CD4-positive, alpha-beta T cell treated with Interleukin-12 subunit alpha and Interleukin-12 subunit beta, for 1 hour (primary cell): ENCODE measurements around the gene GDI2.
"Not testable (repeated sequence)": the region's sequence is repeated elsewhere in the genome, so short reads cannot be mapped to it uniquely, and the experiment has no call there.

Experiments used
- DNase-seq: peaks from one replicate; pipeline ENCODE4 v3.0.0-alpha.2; 2020

The GDI2 gene

DNA sequence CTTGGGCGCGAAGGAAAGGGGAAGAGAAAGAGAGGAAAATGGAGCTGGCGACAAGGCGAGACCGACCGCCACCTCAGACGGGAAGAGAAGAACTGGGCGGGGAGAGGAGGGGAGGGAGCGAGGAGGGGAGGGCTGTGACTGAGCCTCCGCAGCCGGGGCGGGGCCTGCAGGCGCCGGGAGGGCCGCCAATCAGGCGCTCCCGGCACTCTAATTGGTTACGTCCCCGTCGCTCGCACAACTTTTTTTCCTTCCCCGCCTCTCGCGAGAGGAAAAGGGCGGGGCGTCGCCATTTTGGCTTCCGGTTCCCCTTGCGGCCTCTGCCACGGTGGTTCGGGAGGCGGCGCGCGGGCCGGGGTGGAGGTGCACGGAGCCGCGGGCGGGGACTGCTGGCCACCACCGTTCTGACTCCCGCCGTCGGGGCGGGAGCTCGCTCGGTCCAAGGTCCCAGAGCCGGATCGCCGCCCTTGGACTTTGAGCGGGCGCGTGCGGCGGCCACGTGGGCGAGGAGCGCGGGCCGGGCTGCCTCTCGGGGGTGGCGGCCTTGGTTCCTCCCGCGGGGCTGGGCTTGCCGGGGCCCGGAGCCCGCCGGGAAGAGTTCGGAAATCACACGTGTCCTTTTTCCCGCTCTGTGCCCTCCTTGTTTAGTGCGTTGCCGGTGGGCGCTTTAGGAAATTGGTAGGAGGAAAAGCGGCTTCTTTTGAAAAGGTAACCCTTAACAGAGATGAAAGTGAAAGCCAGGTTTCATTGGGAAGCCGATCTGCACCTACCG lies at the start of gene GDI2:
TSS of gene GDI2 (minus strand) at position 94 of the 769 bp plus-strand sequence. CDS start 176 bp downstream, outside the sequence.
- peak; percentile 97 for DNase-seq

DNA sequence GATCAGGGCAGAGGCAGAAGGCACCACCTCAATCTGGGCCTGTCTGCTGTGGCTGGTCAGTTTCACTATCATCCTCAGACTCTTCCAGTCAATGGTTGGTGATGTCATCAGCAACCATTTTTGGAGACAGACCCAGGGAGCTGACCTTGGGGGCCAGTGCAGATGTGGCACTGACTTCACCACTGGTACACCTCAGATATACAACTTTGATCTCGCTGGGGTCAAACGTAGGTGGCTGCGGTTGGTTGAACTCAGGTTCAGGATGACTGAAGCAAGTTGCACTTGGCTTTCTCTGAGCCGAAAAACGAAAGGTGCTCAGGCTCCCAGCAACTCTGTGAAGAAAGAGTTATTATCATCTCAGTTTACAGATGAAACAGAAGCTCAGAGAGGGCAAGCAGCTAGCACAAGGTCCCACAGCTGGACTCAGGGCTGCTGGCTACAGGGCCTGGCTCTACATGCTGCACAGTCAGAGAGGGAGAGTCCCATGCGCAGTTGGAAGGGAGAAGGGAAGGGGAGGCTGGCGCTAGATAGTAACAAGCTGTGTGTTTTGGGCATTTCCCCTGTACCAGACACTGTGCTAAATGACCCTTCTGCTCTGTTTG lies 49.2 kb upstream of the GDI2 start:
- DNase-seq, result no peak

DNA sequence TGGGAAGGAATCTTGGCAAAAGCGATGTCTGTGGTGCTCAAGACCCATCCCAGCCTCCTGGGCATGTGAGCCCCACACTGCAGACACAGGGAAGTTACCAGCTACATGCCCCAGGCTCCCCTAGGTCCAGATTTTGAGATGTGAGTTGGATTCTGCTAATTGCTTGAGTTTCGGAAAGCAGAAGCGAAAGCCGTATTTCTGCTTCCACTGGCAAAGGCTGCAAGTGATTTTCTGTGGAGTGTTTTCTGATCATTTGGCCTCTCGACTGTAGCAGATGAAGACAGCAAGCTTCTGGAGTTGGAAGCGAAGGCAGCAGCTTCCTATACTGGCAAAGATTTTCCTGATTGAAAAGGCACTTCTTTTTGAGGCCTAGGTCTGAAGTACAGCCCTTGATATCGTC lies 46.8 kb upstream of the GDI2 start:
- DNase-seq, result no peak

DNA sequence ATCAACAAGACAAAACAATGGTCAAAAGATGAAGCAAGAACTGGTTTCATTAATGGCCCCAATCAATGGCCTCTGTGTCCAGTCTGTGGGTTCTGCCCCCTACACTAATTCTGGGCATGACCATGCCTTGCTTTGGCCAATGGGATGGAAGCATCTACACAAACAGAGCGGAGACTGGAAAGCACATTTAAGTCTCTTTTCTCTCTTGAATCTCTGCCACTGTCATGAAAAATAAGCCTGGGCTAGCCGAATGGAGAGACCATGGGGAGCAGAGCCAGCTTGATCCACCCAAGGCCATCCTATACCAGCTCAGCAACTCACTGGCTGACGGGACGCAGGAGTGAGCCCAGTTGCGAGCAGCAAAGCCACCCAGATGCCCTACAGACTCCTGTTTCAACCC lies 45.6 kb upstream of the GDI2 start:
- no peak for DNase-seq

DNA sequence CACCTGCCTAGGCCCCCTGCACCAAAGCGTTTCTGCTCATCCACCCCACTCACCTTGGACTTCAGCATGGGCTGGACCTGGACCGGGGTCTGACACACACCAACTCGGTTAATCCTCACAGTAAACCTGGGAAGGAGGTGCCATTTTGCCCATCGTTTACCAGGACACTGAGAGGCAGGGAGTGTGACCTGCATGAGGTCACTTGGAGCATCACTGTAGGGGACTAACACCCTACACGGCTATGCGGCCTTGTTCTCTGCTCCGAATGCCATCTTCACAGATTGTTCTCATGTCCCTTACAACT lies 43.4 kb upstream of the GDI2 start:
- DNase-seq, result no peak

DNA sequence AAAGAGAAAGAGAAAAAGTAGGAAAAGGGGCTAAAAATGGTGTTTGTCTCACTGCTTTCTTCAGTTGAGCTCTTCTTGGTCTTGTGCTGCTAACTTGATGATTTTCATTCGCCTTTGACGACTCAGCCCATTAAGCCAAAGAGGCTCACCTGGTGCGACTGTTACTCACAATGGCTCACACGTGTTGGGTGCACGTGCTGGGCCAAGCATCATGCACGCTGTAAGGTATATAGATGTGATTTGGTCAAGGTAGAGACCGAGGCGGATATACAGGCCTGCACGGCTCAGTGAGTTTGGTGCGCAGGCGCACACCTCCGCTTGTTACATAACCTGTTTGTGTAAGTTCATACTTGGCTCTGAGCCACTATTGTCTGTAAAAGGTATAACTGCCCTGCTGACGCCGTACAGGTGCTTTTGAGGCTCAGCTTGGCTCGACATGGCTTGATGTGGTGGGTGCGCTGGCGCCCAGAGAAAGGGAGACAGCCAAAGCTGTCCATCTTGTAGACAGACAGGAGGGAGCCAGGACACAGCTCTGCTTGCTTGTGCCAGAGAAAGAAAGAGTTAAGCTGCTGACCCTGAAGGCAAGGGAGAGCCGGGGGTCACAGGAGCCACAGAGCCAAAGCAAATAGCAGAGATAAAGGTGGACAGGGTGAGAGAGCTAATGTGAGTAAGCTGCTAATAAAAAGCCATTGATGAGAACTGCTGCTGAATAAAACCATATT lies 42.9 kb upstream of the GDI2 start:
- DNase-seq, result no peak

DNA sequence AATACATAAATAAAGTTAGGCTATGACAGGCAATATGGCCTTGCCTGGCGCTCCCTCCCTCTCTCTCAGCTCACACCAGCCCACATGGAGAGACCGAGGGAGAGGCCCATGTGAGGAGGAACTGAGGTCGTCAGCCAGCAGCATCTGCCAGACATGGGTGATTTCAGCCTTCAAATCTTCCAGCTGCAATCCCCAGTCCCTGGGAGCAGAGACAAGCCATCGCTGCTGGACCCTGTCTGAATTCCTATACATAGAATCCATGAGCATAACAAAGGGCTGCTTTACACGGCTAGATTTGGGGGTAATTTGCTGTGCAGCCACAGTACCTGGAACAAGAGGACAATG lies 40.9 kb upstream of the GDI2 start:
- no peak for DNase-seq

DNA sequence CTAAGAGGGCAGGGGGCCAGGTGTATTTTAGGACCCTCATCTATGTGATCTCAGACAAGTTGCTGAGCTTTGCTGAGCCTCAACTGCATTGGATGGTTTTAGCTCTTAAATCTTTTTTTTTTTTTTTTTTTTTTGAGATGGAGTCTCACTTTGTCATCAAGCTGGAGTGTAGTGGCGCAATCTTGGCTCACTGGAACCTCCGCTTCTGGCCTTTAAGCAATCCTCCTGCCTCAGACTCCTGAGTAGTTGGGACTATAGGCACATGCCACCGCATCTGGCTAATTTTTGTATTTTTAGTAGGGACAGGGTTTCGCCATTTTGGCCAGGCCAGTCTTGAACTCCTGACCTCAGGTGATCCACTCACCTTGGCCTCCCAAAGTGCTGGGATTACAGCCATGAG lies 33.4 kb upstream of the GDI2 start:
- DNase-seq, result not testable (repeated sequence)

DNA sequence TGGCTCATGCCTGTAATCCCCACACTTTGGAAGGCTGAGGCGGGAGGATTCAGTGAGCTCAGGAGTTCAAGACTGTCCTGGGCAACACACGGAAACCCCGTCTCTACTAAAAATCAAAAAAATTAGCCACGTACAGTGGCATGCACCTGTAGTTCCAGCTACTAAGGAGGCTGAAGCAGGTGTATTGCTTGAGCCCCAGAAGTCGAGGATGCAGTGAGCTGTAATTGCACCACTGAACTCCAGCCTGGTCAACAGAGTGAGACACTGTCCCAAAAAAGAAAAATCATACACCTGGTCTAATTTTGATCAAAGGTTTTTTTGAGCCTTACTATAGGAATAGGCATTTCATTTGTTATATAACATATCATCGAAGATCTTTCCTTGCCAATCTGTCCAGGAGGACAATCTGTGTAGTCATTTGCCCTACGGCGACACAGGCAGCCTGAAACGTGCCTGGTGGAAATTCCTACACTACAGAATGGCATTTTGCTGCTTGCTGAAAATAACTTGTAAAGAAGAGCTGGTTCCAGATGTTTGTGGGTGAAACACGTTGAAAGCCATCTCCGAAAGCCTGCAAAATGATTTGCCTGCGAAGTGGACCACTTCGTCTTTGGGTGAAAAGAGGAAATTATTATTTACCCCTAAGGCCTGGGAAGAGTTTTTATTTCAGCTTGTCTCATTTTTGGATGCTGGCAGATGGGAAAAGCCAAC lies 31.3 kb upstream of the GDI2 start:
- DNase-seq, result no peak

DNA sequence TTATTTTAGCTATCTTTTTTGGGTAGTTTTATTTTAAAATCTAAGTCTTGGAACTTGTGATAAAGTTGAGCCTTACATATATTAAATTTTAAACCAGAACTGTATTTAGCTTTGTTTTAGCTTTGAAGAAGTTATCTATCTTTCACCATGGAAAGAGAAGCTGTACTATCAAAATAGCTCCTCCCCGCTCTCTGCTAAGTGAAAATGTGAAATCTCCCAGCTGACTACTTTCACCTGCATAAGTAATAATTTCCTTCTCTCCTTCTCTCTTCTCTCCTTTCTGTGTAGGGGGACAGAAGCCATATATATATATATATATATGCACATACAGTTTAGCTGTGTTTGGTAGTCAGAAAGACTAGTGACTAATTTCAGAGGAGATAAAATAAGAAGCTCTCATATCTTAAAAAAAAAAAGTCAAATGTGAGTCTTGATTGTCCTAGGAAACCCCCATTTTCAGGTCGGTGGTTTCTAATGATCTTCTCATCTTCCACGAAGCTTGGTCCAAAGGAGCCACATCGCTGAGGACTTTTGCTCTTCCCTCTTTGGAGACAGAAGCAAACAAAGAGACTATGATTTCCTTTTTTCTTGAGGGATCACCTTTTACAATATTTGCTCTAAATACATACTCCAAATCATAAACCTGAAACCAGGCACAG lies 30.6 kb upstream of the GDI2 start:
- no peak for DNase-seq

DNA sequence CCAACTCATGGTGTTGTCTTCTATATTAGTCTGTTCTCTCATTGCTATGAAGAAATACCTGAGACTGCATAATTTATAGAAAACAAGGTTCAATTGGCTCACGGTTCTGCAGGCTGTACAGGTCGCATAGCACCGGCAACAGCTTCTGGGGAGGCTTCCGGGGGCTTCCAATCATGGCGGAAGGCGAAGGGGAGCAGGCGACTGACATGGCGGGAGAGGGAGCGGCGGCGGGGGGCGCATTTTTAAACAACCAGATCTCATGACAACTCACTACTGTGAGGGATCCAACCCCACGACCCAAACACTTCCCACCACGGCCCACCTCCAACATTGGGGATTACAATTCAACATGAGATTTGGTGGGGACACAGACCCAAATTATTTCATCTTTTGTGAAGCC lies 28.7 kb upstream of the GDI2 start:
- DNase-seq, result no peak

DNA sequence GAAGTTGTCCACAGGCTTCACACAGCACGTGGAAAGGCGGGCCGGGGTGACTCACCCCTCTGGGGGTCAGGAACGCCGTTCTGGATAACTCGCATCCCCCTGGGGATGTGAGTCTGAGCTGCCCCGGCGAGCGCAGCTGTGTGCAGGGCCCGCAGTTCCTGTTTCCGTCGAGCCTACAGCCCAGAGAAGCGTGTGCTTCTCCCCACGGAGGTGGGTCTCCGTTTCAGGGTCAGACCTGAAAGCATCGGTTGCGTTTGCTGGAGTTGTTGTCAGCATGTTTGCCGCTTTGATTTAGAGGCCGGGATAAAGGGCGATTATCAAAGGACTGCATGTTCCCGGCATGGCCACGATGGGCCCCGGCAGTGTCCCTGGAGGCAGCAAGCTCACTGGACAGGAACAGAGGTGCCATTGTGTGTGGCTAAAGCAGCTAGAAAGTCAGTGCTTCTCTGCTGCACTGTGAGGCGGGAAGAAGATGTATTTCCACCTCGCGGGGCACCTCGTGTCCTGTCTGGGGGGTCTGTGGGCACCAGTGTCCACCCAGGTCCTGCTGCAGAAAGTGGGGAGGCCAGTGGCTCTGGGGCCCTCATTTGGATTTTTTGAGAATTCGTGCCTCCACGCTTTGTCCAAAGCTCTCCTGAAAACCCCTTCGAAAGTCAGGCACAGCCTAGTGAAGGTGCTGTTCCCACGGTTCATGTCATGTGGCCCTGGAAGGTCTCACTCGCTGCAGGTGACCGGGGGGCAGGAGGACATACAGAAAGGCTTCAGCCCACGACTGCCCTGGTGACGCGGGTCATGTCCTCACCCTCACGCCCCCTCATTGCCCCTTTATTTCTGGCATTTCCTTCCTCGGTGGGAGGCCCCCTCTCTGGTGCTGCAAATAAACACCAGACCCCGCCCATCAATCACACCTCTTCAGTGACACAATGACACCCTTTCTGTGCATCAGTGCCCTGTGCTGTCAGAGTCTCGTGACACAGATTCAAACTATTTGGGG lies 27.4 kb upstream of the GDI2 start:
- no peak for DNase-seq

DNA sequence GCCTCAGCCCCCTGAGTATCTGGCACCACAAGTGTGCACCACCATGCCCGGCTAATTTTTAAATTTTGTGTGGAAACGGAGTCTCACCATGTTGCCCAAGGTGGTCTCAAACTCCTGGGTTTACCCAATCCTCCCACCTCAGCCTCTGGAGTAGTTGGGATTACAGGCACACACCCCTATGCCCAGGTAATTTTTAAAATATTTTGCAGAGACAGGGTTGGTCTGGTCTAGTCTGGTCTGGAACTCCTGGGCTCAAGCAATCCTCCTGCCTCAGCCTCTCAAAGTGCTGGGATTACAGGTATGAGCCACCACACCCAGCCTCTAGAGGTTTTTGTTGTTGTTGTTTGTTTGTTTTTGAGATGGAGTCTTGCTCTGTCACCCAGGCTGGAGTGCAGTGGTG lies 22.9 kb upstream of the GDI2 start:
- not testable (repeated sequence) for DNase-seq

DNA sequence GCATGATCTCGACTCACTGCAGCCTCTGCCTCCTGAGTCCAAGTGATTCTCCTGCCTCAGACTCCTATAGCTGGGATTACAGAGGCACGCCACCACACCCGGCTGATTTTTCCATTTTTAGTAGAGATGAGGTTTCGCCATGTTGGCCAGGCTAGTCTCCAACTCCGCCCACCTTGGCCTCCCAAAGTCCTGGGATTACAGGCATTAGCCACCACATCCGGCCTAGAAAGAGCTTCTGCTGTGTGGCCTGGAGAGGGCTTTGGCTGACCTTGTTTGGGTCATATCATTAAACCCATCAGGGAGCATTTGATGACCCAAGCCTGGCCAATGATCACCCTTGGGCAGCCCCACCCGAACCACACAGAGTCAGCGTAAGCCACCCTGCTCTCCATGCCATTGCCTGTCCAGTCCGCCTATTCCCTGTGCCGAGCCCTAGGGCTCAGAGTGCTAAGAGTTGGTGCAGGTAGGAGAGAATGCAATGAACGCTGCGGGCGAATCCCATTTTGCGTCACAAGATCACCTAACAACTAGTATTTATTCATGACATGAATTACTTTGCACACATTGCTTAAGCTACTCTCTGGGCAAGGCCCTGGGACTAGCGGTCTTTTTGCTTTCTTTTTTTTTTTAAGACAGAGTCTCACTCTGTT lies 22.3 kb upstream of the GDI2 start:
- DNase-seq, result no peak

DNA sequence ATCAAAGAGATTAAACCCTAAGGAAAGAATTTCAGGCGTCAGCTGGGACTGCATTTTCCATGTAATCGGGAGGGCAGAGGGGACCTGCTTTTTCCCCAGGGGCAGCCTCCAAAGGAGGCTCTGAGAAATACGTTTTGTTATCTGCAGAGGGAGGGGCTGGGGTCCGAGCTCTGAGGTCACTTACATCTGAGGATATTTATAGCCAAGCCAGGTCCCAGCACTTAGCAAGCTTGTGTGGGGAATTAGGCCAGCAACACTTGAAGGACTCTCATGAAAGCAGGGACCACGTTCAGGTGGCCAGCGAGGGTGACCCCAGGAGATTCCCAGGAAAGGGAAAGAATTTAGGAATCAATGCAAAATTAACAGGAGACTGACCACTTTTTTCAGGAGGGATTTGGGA lies 20.6 kb upstream of the GDI2 start:
- no peak for DNase-seq

DNA sequence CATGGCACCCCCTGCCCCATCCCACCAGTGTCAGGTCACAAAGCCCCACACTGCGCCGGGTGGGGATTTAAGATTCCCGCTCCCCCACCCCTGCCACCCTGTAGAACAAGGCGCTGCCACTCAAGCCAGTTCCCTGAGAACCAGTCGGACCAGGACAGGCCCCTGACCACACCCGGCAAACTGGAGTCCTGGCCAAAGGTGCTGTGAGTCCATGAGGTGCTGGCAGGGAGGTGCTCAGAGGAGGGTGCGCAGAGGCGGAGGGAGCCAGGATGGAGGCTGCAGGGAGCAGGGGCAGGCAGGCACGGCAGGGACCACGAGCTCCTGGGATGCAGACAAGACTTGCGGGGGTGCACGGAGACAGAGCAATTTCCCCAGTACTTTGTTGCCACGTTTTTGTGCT lies 19.7 kb upstream of the GDI2 start:
- no peak for DNase-seq

DNA sequence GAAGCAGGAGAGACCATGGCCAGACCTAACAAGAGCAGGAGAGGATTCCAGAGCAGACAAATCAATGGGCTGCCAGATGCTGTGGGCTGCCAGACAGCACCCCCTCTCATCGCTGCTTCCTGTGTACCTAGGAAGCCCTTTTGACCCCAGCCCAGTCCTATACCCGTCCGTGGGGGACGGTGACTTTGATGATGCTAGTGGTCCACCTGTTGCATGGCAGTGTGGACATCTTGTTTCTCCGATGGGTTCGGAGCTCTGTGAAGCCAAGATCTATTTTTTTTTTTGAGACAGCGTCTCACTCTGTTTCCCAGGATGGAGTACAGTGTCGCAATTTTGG lies 18.2 kb upstream of the GDI2 start:
- DNase-seq, result no peak

DNA sequence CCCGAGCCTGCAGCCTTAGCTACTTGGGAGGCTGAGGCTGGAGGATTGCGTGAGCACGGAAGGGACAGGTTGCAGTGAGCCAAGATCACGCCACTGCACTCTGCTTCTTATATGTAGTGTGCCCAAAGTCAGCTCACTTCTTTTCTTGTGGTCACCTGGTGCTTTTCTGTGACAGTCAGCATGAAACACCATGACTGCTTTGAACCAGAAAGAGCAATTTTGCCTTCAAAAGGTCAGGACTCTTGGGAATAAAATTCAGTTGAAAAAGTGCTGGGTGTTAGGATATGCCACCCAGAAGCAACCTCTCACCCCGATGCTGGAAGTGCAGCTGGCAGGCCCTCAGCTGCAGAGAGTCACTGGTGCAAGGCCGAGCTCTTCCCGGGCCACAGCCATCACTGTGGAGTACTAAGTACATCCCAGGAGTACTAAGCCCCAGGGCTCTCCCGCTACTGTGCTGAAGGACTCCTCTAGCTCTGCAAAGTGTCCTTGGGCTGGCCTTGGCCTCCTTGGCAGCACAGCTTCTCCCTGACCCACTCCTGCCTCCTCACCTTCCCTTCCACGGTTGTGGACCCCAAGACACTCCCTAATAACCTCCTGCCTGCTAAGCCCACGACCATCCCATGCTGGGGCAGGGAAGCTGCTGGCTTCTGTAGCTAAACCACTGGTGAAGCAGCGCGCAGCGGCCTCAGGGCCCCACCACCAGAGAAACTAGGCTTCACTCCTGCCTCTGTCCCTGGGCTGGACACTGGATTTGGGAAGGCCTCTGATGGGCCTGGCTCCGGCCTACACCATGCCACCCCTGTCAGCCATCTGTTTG lies 17.6 kb upstream of the GDI2 start:
- DNase-seq, result no peak

DNA sequence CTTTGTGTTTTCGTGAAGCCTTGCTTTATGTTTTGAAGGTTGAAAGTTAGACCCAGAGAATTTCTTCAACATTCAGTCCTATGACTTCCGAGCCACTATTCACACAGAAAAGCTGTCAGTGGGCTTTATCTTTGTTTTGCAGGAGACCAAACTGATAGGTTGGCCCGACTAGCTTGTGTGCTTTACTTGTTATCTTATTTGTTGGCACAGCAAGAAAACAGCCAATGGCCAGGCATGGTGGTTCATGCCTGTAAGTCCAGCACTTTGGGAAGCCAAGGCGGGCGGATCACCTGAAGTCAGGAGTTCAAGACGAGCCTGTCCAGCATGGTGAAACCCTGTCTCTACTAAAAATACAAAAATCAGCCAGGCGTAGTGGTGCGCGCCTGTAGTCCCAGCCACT lies 16.0 kb upstream of the GDI2 start:
- DNase-seq, result no peak

DNA sequence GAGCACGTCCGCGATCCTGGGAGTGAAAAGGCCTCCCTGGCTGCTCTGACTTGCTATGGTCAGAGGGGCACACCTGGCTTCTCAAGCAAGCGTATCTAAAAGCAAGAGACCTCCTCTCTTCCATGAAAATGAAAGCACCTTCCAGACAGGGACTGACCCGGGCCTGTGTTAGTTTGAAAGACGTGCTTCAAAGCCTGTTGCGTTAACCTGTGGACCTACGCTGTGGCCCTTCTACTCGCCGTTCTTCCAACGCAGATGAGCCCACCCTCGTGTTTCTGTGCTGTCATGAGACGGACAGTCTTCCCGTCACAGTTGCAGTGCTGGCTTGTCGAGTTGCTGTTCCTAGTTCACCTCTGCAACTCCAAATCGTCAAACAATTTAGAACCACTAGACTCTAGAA lies 15.5 kb upstream of the GDI2 start:
- no peak for DNase-seq

DNA sequence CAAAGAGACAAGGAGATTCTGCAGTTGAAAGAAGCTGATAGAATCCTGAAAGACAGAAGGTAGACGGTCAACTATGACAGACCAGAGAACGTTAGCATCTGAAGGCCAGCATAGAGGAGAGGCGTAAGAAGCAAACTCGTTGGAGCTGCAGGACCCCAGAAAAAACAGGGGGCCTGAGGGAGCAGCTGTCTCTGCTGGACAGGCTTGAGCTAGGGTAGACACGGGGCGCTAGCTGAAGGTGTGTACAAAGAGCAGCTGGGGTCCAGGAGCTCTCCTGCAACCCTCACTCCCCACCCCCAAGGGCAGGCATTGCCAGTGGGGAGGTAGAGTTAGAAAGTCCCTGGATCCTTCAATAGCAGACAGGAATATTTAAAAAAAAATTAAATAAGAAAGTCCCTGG lies 14.6 kb upstream of the GDI2 start:
- DNase-seq, result no peak
